ENCODE results near the gene ASH1L.
"Not testable (repeated sequence)": the region's sequence is repeated elsewhere in the genome, so short reads cannot be mapped to it uniquely, and the experiment has no call there.

Gene ASH1L

GRCh38 chr1:155305881-155306391 lies 256.7 kb downstream of the ASH1L start:
- DNase-seq (ENCODE audit: low spot score) = no peak

GRCh38 chr1:155304558-155305063 lies 258.0 kb downstream of the ASH1L start:
- DNase-seq (ENCODE audit: low spot score) = no peak

GRCh38 chr1:155301342-155301841 lies 261.2 kb downstream of the ASH1L start, which contains the start of gene PKLR:
Gene PKLR (minus strand): TSS chr1:155301438. CDS start chr1:155301395, 43 bp downstream.
- no peak for DNase-seq (ENCODE audit: low spot score)

- DNase-seq (ENCODE audit: low spot score) = no peak
Measured at GRCh38 chr1:155300553-155301329, 261.9 kb downstream of the ASH1L start.

GRCh38 chr1:155300024-155300423 lies 262.6 kb downstream of the ASH1L start:
- no peak for DNase-seq (ENCODE audit: low spot score)

GRCh38 chr1:155297384-155297783 lies 265.2 kb downstream of the ASH1L start:
- DNase-seq (ENCODE audit: low spot score) = no peak

- no peak for DNase-seq (ENCODE audit: low spot score)
Measured at GRCh38 chr1:155296661-155297060, 265.9 kb downstream of the ASH1L start.

GRCh38 chr1:155295942-155296267 lies 266.7 kb downstream of the ASH1L start:
- no peak for DNase-seq (ENCODE audit: low spot score)

- DNase-seq (ENCODE audit: low spot score) = no peak
Measured at GRCh38 chr1:155295183-155295941, 267.2 kb downstream of the ASH1L start.

GRCh38 chr1:155294520-155295182 lies 268.0 kb downstream of the ASH1L start:
- no peak for DNase-seq (ENCODE audit: low spot score)

GRCh38 chr1:155293086-155293749 lies 269.4 kb downstream of the ASH1L start:
- no peak for DNase-seq (ENCODE audit: low spot score)

GRCh38 chr1:155291006-155291405 lies 271.6 kb downstream of the ASH1L start:
- DNase-seq (ENCODE audit: low spot score) = not testable (repeated sequence)

- no peak for DNase-seq (ENCODE audit: low spot score)
Measured at GRCh38 chr1:155287987-155288543, 274.5 kb downstream of the ASH1L start.

GRCh38 chr1:155286544-155286943 lies 276.1 kb downstream of the ASH1L start:
- DNase-seq (ENCODE audit: low spot score) = no peak

- DNase-seq (ENCODE audit: low spot score) = no peak
Measured at GRCh38 chr1:155285631-155286044, 277.0 kb downstream of the ASH1L start.

Measured in COLO829 (cell line).